Retina (tissue), 1 donor: ENCODE measurements around the gene TBC1D22B.
"Not testable (repeated sequence)": the region's sequence is repeated elsewhere in the genome, so short reads cannot be mapped to it uniquely, and the experiment has no call there.

Experiments
- DNase-seq: peaks from one replicate; pipeline ENCODE4 v3.0.0-alpha.2; 2016

The TBC1D22B gene

DNA sequence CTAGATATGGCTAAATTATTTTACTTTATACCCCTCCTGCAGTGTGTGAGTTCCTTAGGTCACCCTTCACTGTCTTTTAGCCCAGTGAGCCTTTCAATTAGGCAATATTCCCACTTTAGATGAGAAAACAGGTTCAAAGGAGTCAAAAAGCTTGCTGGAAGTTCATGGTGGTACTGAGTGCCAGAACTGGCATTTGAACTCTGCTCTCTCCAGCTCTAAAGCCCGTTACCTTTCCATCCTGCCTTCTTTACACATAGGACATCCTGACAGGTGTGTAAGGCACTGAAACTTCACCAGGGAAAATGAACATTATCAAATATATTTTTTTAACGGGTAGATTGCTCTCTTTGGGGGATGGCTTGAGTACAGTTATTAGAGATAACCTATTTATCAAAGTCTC, 11.5 kb downstream of the TBC1D22B start:
- no peak for DNase-seq

DNA sequence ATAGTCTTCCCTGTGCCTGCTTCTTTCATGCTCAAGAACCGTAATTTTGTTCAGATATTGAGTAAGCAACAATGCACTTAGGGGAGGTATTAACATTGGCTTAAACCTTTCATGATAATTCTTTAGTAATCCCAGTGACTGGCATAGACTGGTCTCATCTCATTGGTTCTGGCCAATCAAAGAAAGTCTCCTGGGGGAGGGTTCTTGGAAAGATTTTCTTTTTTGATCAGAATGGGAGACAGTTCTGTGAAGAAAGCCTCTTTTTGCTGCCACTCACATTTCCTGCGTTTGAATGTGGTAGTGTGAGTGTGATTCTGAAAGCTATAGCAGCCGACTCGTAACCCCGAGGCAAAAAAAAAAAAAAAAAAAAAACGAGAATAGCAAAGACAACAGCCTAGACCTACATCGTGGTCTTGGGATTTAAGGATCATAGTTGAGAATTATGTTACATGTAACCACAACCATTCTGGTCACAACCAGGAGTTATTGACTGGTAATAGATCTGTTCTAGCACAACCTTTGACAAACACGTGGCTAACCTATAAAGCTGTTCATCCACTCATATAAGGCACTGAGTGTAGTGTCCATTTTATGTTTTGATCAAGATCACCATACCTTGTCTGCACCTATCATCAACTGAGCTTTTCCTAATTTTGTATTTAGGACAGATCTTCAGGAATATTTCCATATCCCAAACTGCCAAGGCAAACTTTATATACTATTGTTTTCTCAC, 15.4 kb downstream of the TBC1D22B start:
- no peak for DNase-seq

DNA sequence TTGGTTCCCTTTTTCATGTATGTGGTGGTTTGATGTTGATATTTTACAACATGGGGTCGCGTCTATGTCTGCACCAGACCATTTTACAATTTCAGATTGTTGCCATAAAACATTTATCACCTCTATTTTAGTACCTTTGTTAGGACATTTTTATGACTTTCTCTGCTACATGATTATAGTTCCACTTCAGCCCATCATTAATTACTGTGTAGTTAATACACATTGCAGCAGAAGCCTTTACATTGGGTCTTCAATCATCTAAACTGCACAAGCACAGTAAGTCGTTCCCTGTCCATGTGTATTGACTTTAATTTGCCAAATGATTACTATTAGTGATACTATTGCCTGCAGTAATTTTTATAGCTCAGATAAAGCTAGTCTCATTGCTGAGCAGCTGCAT, 16.1 kb downstream of the TBC1D22B start:
- DNase-seq = no peak

DNA sequence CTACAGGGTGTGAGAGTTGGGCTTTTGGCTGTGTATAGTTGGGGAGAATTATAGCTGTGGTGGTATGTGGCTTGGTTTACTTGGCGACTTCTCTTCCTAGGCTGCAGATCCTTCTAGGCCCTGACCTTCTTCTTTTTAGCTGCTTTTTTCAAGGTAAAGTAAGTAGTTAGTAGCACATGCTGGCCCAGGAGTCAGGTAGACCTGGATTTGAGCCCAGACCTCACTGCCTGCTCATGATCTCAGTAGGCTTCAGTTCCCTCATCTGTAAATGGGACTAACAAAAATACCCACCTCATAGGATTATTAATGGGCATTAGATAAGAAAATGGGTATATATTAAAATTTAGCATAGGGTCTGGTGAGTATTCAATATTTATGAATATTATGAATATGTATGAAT, 17.8 kb downstream of the TBC1D22B start:
- DNase-seq = no peak

DNA sequence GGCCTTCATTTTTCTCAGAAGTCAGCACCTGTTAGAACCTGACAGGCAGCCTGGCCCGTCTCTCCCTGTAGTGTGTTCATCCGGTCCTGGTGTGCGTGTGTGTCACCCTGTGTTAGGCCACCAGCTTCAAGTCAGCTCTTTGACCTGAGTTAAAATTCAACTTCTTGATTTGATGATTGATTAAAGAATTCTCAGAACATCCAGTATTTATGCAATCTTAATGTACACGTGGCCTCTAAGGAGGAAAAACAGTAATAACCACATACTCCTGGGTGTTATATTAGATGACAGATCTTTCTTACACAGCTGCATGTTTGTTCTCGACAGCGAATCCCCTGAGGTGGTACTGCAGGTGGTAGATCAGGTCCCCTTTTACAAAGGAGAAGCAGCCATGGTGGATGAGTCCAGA, 19.4 kb downstream of the TBC1D22B start:
- DNase-seq = no peak

DNA sequence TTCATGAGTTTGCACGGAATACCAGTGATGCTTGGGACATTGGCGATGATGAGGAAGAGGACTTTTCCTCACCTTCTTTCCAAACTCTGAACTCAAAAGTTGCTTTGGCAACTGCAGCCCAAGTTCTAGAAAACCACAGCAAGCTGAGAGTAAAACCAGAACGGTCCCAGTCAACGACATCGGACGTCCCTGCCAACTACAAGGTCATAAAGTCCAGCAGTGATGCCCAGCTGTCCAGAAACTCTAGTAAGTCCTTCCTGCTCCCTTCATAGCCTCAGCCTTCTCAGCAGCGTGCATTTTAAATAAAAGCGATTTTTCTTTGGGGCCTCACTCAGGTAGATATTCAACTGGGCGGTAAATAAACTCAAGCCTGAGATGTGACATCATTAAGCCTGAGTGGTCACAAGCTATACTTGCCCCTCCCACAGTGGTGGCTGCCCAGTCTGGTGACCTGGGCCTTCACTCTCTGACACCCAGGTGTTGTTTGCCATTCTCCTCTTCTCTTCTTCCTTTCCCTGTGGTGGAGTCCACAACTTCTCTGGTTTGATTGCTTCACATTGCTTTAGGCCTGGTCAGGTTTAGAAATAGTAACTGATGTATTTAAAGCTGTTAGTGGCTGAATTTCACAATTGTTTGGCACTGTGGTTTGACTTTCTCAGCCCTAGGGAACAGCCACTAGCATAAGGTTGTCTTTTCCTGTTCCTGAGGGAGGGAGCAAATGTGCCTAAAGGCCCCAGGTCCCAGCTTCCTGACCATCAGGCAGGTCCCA, 22.0 kb downstream of the TBC1D22B start:
- DNase-seq = no peak

DNA sequence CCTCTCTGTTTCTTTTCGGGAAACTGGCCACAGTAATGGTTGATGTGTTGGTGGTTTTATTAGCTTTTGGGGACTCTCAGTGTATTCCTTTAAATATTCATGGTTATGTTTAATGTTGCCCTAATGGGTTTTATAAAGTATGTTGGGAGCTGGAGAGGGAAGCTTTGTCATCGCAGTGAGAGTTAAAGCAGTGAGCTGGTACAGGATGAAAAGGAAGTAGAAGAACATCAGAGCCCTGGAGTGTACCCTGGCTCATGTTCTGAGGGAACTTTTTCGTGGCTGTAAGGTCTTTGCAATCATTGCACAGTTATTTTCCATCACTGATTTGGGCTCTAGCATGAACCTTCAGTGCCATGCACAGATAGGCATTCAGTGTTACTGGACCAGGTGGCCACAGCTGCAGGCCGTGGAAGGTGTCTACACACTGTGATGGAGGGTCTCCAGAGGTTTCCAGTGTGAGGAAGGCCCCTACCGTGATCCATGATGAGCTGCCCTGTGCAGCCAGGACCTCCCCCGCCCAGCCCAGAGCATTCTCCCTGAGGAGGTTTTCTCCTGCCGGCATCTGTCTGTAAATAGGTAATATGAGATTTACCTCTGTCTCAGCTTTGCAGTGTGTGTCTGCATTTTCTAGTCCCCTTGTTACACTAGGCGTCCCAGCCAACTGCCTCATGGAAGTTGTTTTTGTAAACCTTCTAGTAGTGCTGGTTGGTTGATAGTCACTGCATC, 22.8 kb downstream of the TBC1D22B start:
- no peak for DNase-seq

DNA sequence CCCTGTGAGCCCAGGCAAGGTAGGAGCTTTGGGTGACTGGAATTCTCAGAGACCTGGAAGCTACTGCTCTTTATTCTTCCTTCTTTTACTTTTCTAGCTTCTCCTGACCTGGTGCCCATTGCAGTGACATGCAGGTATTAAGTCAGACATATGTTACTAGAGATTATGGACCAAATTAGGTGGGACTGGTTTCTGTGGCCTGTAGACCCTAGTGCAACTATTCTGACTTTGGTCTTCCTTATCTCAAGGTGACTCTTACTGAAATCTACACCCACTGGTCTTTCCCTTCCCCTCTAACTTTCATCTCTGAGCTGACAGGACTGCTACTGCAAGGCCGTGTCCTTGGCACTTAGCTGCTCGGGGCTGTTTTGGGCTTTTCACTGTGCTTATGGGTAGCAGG, 24.8 kb downstream of the TBC1D22B start:
- DNase-seq = no peak

DNA sequence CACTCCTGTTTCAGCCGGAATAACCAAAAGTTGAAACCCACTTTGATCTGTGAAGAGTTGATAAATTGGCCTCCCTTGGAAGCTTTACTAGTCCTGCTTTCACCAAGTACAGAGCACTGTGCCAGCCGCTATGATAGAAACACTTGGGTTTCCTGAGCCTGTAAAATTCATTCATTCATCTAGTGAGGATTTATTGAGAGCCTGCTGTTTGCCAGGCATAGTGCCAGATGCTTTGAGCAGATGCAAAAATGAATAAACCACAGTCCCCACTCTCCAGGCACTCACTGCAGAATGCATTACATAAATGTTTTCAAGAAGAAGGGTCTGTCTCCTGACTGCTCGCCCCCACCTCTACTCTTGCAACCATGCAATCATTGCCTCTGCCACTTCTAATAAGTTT, 25.7 kb downstream of the TBC1D22B start:
- no peak for DNase-seq

DNA sequence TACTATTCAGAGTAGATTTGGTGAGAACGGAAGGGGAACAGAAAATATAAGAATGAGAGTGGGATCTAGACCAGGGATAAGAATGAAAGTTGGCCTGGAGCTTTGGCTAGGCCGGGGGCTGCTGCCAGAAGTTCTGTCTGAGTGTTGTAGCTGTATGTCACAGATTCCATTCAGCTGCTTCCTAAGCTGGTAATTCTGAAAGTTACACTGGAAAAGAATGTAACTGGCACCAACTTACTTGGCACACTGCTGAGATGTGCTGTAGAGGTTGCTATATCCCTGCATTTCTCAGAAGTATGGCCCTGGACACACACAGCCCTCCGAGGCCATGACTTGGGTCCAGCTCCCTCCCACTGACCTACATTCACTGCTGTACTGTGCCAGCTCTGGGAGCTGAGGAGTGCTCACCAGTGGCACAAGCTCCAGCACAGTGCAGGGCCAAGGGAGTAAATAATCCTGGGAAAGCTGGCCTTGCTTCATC, 26.1 kb downstream of the TBC1D22B start:
- peak; percentile 39 for DNase-seq

DNA sequence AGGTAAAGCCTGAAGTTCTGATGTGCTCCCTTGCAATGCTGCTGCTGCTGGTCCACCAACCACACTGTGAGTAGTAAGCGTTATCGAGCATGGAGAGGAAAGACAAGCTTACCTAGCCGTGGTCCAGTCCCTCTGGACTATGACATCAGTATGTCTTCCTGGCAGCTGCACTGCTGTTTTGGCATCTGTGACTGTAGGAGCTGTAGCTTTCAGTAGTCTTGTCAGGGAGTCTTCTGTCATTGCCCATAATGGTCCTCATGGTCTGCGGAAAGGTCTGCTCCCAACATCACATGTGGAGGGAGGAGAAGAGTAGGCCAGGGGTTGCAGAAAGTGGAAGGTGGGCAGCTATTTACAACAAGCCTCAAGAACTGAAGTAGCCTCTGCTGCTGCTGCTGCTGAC, 27.2 kb downstream of the TBC1D22B start:
- no peak for DNase-seq

DNA sequence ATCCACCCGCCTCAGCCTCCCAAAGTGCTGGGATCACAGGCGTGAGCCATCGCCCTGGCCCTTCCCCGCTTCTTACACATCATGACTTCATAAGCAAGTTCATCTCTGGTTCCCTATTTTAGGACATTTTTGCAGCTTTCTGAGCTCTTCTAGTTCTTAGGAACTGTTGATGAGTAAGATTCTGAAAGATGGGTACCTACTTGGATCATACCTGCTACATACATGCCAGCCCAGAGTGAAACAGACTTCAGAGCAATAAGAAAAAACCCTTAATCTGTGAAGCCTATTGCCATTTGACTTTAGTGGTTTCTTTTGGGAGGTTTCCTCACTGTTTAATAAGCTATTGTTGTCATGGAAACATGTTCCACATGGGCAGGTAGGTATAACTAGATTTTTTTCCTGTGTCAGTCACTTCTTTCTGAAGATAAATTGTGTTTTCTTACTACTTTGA, 28.3 kb downstream of the TBC1D22B start:
- DNase-seq = no peak

DNA sequence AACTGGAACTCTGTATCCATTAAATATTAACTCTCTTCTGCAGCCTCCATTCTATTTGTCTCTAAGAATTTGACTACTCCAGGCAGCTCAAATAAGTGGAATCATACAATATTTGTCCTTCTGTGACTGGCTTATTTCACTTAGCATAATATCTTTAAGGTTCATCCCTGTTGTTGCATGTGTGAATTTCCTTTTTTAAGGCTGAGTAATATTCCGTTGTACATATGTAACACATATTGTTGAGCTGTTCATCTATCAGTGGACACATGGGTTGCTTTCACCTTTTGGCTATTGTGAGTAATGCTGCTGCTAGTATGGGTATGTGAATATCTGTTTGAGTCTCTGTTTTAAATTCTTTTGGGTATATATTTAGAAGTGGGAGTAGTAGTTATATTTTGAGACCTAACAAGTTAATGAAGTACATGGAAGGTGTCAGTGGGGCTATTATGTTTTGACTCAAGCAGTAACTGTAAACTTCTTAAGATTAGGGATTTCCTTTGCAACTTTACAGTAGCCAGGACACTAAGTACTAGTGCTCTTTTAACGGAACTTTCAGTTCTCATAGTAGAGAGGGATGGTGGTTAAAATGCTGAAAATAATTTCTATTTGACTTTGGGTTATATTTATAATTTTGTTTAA, 30.1 kb downstream of the TBC1D22B start:
- no peak for DNase-seq

DNA sequence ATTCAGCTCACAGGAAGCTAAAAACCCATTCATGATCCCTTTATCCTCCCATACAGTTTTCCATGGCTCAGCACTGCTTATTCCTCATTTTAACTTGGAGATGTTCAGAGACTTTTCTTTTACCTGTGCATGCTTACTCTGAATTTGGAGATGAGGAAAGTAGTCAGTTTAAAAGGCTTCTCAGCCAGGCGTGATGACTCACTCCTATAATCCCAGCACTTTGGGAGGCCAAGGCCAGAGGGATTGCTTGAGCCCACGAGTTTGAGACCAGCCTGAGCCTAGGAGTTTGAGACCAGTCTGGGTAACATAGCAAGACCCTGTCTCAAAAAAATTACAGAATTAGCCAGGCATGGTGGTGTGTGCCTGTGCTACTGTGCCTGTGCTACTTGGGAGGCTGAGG, 30.7 kb downstream of the TBC1D22B start:
- DNase-seq = no peak

DNA sequence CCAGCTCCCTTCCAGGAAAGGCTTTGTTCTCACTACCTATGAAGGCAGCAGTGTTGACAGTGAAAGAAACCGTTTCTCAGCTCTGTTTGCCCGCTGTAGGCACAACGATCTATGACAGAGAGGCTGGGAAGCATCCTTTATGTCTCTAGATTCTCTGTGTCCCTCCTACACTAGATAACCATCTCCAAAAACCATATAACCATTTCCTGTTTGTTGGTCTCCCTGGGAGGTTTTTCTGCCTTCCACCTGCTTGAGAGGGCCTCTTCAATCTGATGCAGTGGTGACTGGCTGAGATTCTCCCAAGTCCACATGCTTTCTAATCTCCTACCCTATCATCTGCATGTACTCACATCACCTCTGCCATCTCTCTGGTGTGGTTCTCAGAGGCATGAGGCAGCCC, 32.4 kb downstream of the TBC1D22B start:
- DNase-seq = no peak

DNA sequence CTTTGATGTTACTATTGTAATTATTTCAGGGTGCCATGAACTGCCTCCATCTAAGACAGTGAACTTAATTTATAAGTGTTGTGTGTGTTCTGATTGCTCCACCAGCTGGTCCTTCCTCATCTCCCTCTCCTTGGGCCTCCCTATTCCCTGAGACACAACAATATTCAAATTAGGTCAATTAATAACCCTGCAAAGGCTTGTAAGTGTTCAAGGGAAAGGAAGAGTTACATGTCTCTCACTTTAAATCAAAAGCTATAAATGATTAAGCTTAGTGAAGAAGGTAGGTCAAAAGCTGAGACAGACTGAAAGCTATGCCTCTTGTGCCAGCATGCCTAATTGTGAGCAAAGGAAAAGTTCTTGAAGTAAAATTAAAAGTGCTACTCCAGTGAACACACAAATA, 35.9 kb downstream of the TBC1D22B start:
- no peak for DNase-seq

DNA sequence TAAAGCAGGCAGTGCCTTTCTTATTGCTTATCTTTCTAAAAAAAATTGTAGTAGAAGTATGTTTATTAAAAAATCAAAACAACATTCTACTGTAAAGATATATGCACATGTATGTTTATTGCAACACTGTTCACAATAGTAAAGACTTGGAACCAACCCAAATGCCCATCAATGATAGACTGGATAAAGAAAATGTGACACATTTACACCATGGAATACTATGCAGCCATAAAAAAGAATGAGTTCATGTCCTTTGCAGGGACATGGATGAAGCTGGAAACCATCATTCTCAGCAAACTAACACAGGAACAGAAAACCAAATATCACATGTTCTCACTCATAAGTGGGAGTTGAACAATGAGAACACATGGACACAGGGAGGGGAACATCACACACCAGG, 40.1 kb downstream of the TBC1D22B start:
- not testable (repeated sequence) for DNase-seq

DNA sequence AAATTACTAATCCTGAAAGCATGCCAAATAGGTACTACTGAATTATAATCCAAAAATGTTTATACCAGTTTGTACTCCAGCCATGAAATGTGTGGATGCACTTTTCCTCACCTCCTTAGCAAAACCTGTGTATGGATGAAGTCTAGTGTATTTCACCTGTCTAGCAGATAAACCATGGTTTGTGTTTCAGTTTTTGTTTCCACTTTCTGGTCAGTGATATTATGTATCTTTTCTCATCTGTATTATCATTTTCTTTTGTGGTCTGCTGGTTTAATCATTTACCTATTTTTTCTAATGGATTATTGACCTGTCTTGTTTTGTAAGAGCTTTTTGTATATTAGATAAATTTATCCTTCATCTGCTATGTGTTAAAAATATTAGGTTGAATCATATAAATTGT, 41.4 kb downstream of the TBC1D22B start:
- DNase-seq = no peak

DNA sequence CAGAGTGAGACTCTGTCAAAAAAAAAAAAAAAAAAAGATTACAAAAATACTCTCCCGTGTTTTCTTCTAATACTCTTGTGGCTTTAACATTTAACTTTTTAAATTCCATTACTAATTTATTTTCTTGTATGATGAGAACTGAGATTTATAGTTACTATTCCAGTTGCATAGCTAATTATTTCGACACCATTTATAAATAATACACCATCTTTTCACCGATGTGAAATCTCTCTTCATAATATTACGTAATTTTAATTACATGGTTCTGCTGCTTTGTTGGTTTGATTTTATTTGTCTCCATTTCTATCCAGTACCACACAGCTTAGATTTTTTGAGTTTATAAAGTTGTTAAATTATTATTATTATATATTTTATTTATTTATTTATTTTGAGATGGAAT, 42.4 kb downstream of the TBC1D22B start:
- no peak for DNase-seq

DNA sequence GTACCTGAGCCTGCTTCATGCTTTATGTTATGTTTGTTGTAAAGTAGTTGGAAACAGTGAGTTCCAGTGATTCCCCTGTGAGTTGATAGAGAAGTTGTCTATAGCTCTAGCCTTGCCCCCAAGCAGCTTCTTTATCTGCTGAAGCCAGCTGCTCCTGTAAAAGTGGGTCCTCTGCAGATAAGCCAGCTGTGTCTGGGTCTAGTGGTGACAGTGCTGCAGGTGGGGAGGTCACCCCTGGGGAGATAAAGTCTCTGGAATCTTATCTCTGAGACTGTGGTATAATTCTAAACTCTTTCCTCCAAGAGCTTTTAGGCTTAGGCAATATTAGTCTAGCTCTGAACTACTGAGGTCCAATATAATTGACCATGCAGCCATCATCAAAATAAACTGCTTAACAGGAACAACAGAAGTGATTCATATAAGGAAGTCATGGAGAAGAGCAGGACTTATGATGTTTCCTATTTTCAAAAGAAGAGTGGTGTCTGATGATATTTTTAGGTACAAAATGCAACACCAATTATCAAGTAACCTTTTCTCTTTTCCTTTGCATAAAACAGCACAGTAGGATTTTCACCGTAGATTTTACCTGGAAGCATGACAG, 44.6 kb downstream of the TBC1D22B start:
- no peak for DNase-seq

DNA sequence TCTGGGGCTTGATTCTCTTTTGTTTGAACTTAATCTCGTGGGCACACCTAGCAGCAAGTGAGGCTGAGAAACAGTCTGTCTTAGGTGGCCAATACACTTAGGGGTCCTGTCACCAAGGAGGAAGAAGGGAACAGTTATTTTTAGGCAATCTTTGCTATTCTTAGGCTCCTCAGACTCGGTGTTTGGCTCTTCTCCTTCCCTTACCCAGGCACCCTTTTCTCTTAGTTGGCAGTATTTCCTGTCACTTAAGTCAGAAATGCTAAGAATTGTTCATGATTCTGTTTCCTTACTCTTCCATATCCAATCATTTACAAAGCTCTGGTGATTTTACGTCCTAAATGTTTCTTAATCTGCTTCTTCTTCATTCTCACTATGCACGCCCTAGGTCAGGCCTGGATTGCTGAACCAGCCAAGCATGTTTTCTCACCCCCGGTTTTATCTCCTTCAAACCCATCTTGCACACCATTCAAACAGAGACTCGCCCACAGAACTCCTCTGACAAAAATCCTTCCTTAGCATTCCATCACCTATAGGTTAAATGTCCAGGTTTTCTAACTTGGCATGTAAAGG, 45.6 kb downstream of the TBC1D22B start:
- no peak for DNase-seq

DNA sequence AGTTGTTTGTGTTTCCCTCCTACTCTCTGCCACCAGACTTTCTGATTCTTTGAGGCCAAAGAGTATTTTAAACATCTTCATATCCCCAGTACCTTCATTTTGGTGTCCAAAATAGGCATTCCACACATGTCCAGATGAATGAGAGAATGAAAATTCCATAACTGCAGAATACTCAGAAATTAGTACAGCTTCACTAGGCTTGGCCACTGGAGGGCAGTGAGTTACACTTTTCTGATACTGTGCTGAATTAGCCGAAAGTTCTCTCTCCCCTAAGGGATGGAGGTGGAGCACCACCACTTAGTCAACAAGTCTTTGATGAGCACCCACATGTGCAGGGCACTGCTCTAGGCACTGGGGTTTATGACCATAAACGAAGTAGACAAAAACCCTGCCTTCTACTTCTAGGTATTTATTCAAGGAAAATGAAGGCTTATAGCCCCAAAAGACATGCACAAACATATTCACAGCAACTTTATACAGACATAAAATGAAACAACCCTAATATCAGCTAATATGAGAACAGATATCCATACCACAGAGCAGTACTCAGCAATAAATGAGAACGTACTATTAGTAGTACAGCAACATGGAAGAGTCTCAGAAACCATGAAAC, 46.4 kb downstream of the TBC1D22B start:
- DNase-seq = no peak
